ENCODE results near the gene FHOD1.

GRCh38 chr16:67229906-67230808 is 17.1 kb downstream of the FHOD1 start:
- TF ChIP-seq EZH2 (IDR thresholded peaks at IDR 0.05; ENCODE audit: borderline replicate concordance, insufficient read depth, low read depth, low read length, poor library complexity, severe bottlenecking) (no peak), CTCF (IDR thresholded peaks at IDR 0.05) (no peak)

Data from B cell (primary cell).